HG03432 (cell line): ENCODE measurements around the gene ACP3.
A peak's percentile ranks its signal among the peaks of the same experiment; 100 is the strongest.

Experiments used
- ATAC-seq: cut with Tn5 transposase; IDR thresholded peaks from one replicate; pipeline ENCODE4 v1.9.1; 2021; ENCODE audit warnings: mild to moderate bottlenecking, moderate library complexity; ENCODE audit not compliant: unreplicated experiment

Gene ACP3

GRCh38 chr3:132315851-132316250 lies 1.4 kb upstream of the ACP3 start:
- ATAC-seq = no peak

DNA sequence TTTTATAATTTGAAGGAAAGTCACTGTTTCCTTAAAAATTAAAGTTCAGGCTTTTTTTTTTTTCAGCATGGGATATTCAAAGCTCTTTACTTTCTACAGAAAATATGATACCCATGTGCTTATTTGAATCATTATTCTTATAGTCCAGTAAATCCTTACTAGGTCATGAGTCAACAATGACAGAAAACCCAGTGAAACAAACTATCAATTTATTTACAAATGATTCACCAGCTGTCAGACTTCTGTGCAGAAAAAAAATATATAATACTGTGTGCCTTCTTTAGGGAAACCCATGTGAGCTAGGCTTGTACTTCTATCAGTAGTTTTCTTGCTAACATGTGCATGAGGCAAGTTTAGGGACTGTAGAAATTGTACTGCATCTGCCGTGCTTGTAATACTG lies 1.2 kb downstream of the ACP3 start:
- no peak for ATAC-seq

DNA sequence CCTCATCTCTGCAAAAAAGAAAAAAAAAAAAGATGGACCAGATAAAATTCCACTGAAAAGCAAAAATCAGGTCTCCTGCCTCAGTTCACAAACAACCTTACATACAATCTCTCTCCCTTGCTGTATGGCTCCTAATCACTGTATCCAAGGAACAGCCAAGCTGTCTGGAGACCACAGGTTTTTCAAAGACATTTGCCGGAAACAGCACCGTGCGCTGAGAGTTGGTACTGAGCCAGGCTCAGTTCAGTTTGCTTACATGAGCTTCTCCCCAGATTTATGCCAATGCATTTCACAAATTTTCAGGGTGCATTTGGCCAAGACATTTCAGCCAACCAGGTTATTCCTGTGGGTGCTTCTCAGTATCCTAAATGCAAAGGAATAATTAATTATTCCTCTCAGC lies 4.1 kb downstream of the ACP3 start:
- ATAC-seq = no peak

- ATAC-seq = no peak
Measured at GRCh38 chr3:132325103-132325606, 7.9 kb downstream of the ACP3 start.

GRCh38 chr3:132325634-132326033 lies 8.4 kb downstream of the ACP3 start:
- no peak for ATAC-seq

DNA sequence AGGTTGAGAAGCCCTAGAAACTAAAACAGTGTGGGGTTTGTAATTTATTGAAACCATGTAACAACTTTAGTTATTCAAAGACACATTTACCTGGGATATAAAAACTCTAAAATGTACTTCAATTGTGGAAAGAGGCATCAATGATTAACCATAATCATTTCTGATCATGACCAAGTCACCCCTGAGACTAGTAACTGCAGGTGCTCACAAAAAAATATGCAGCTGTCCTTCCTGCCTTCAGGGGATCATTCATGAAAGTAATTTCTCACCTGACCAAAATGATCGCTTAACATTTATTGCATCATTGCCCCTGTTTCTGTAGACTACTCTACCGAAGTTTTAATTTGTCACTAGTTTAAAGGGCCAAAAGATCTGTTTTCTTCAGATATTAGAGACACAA lies 9.0 kb downstream of the ACP3 start:
- no peak for ATAC-seq

DNA sequence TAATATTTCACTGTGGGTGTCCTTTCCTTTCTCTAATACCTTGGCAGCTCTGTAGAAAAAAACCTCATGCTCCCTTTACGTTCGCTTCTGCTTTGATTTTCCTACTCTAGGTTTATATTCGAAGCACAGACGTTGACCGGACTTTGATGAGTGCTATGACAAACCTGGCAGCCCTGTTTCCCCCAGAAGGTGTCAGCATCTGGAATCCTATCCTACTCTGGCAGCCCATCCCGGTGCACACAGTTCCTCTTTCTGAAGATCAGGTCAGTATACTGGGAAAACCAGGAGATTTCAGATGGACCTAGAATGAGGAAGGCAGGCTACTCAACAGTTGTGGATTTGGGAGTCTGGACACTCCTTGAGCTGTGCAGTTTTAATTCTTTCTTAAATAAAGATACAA lies 14.9 kb downstream of the ACP3 start:
- ATAC-seq = no peak

- no peak for ATAC-seq
Measured at GRCh38 chr3:132332508-132332907, 15.3 kb downstream of the ACP3 start.

DNA sequence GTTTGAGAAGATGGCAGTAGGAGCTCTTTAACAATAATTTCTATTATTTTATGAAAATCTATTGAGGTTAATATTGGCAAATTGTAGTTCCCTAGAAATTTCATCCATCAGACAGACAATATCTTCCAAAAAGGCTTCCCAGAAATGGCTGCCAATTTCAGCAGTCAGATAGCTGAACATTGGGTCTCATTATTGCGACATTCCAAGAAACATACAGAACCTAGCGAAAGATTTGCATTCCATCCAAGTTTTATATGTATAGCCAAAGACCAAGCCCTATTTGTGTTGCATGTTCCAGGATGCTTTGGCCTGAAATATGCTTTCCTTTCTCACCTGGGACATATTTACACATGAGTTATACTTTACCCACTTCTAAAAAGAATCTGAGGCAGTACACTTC lies 24.5 kb downstream of the ACP3 start:
- ATAC-seq = no peak

DNA sequence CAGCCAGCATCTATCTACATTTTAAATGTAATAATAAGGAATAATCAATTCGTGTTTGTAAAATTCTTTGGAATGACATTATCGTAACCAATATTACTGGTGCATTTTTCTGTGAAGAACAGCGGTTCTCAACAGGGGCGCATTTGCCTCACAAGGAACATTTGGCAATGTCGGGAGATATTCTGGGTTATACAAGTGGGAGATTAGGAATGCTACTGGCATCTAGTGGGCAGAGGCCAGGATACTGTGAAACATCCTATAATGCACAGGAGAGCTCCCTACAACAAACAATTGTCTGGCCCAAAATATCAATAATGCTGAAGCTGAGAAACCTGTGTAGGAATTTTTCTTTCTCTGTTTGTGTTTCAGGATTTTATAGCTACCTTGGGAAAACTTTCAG lies 25.0 kb downstream of the ACP3 start:
- ATAC-seq = no peak

GRCh38 chr3:132342610-132343009 lies 25.4 kb downstream of the ACP3 start:
- no peak for ATAC-seq

GRCh38 chr3:132343018-132343612 lies 25.9 kb downstream of the ACP3 start:
- ATAC-seq = peak; percentile 67

- ATAC-seq = no peak
Measured at GRCh38 chr3:132344666-132345280, 27.6 kb downstream of the ACP3 start.

- no peak for ATAC-seq
Measured at GRCh38 chr3:132346841-132347736, 29.9 kb downstream of the ACP3 start.

DNA sequence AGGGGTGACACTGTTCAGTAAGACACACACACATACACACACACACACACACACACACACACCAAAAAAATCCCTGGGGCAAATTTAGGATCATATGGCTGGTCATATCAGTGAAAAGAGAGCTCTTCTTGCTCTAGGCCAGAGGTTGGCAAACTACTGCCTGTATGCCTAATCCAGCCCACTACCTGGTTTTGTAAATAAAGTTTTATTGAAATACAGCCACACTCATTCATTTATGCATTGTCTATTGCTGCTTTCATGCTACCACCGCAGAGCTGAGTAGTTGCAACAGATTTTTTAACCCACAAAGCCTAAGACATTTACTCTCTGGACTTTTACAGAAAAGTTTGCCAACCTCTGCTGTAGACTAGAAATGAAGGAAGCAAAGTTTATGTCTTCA lies 30.6 kb downstream of the ACP3 start:
- ATAC-seq = no peak

GRCh38 chr3:132348531-132348930 lies 31.3 kb downstream of the ACP3 start:
- no peak for ATAC-seq

- no peak for ATAC-seq
Measured at GRCh38 chr3:132350814-132351213, 33.6 kb downstream of the ACP3 start.

DNA sequence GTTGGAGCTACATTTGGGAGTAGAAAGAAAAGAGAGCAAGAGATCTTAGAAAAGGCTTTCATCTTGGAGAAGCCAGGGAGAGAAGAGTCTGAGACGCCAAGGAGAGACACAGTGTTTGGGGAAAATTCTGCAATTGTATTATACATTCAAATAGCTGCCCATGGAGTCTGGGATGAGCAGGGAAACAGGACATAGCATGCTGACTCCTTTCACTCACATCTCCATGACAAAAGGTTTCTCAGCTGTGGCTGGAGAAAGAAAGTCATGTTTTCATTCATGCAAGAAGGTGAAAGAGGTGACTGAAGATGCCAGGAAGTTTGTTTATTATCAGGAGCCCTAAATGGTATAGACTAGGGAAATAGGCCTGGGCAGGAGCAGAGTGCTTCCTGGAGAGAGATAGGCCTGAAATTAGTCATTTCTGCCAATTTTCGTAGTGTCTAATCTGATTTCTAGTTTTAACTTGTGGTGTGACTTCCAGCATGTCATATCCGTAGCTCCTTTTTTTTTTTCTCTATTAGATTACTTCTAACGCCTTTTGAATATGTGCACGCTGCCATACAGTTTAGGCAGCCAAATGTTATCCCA lies 34.1 kb downstream of the ACP3 start:
- no peak for ATAC-seq

DNA sequence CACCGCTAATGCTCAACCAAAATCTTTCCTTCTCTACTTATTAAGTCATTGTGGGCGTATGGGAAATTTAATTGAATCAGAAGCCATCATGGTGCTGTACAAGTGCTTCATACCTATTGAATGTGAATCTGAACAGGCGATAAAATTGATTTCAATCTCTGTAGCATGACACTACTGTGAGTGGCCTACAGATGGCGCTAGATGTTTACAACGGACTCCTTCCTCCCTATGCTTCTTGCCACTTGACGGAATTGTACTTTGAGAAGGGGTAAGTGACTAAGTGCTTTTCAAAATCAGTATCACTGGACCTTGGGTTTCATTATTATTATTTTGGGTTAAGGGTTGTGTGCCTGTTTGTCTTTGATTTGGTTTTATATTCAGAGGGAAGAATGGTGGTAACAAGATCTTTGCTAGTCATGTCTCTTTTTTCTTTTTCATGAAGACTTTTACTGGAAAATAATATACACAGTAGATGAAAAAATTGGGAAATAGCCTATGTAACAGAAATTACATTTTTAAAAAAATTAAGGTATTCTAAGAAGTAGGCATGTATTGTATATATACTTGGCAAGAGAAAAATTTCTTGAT lies 35.4 kb downstream of the ACP3 start:
- ATAC-seq = peak; percentile 80

- ATAC-seq = no peak
Measured at GRCh38 chr3:132354916-132355702, 37.9 kb downstream of the ACP3 start.
